Measurements from ENCODE around the gene THADA. TPM values are rescaled to one million over a fixed set of nuclear protein-coding genes. Genes with fewer than 3 reads are reported as not detected.

The THADA gene
- total RNA-seq, 1 donor from 2014 or later, result 51.4 TPM

- Mint-ChIP-seq H3K27ac (no peak overlapping the region), H3K27me3 (no peaks in the 10 kb centered on the region), H3K4me1 (no peaks in the 10 kb centered on the region), H3K4me3 (no peak overlapping the region), H3K36me3 (ENCODE audit: low read depth) (peaks cover 26% of the 10 kb centered on the region), H3K9me3 (no peaks in the 10 kb centered on the region)
- ChIA-PET CTCF (no interaction called here), POLR2A (no interaction called here)
- no peak for ATAC-seq (ENCODE audit: low read depth)
- no peak for TF ChIP-seq CTCF (IDR thresholded peaks at IDR 0.05)
- intact Hi-C loops (cut with micrococcal nuclease), result no loop called here
- DNase-seq, result no peak
Observed at GRCh38 chr2:43438342-43438741, 157.5 kb downstream of the THADA start.

GRCh38 chr2:43437363-43437762 lies 158.5 kb downstream of the THADA start:
- CTCF ChIA-PET, result no interaction called here
- intact Hi-C loops (cut with micrococcal nuclease), result no loop called here
- Mint-ChIP-seq H3K27ac (no peak overlapping the region), H3K4me3 (no peak overlapping the region), H3K4me1 (no peaks in the 10 kb centered on the region), H3K36me3 (ENCODE audit: low read depth) (peaks cover 27% of the 10 kb centered on the region), H3K9me3 (no peaks in the 10 kb centered on the region), H3K27me3 (no peaks in the 10 kb centered on the region)
- TF ChIP-seq CTCF (IDR thresholded peaks at IDR 0.05), result no peak
- DNase-seq (no peak), ATAC-seq (ENCODE audit: low read depth) (no peak)
- POLR2A ChIA-PET, result no interaction called here

GRCh38 chr2:43436431-43436830 lies 159.4 kb downstream of the THADA start:
- Mint-ChIP-seq H3K27ac (no peak overlapping the region), H3K4me1 (no peaks in the 10 kb centered on the region), H3K4me3 (no peak overlapping the region), H3K36me3 (ENCODE audit: low read depth) (peaks cover 20% of the 10 kb centered on the region), H3K27me3 (no peaks in the 10 kb centered on the region), H3K9me3 (no peaks in the 10 kb centered on the region)
- no peak for ATAC-seq (ENCODE audit: low read depth)
- TF ChIP-seq CTCF (IDR thresholded peaks at IDR 0.05), result no peak
- intact Hi-C loops (cut with micrococcal nuclease), result no loop called here
- ChIA-PET CTCF (no interaction called here), POLR2A (no interaction called here)
- no peak for DNase-seq

- no peak for TF ChIP-seq CTCF (IDR thresholded peaks at IDR 0.05)
- no peak overlapping the region for H3K27ac Mint-ChIP-seq
- DNase-seq, result no peak
- intact Hi-C loops (cut with micrococcal nuclease), result no loop called here
- ChIA-PET CTCF (no interaction called here), POLR2A (no interaction called here)
- H3K36me3 Mint-ChIP-seq (ENCODE audit: low read depth), result peaks cover 24% of the 10 kb centered on the region
- H3K27me3 Mint-ChIP-seq, result no peaks in the 10 kb centered on the region
- H3K4me3 Mint-ChIP-seq, result no peak overlapping the region
- ATAC-seq (ENCODE audit: low read depth), result no peak
- H3K9me3 Mint-ChIP-seq, result no peaks in the 10 kb centered on the region
- no peaks in the 10 kb centered on the region for H3K4me1 Mint-ChIP-seq
Observed at GRCh38 chr2:43435746-43436145, 160.1 kb downstream of the THADA start.

GRCh38 chr2:43430489-43430888 lies 165.3 kb downstream of the THADA start:
- ChIA-PET CTCF (no interaction called here), POLR2A (no interaction called here)
- no peak for DNase-seq
- Mint-ChIP-seq H3K27ac (no peak overlapping the region), H3K4me1 (peaks cover 21% of the 10 kb centered on the region), H3K36me3 (ENCODE audit: low read depth) (peaks cover 41% of the 10 kb centered on the region), H3K27me3 (no peaks in the 10 kb centered on the region), H3K9me3 (no peaks in the 10 kb centered on the region), H3K4me3 (no peak overlapping the region)
- intact Hi-C loops (cut with micrococcal nuclease), result no loop called here
- TF ChIP-seq CTCF (IDR thresholded peaks at IDR 0.05), result no peak
- no peak for ATAC-seq (ENCODE audit: low read depth)

All from activated B cell treated with CpG ODN at 0.5 μM for 24 hours (primary cell).